HEK293 (cell line): ENCODE data around the gene PIP4K2A.

Experiments
- CTCF ChIA-PET: fragments of 350-600 bp; formaldehyde crosslinking; extraction: SDS; loops from one replicate; lab custom pipeline; 2021; ENCODE audit warnings: antibody characterized with exemption; lab: Yijun Ruan, JAX
- POLR2A ChIA-PET: fragments of 300-600 bp; formaldehyde crosslinking; extraction: SDS; loops from one replicate; lab custom pipeline; 2020; ENCODE audit warnings: antibody characterized with exemption, inconsistent platforms; lab: Yijun Ruan, JAX
- H3K27ac ChIP-seq: fragments of 200-500 bp; sonication (Bioruptor generic); 2 replicates; pipeline ENCODE4 v1.5.1; 2014; ENCODE audit warnings: low read depth, low read length, control low read depth, inconsistent platforms; ENCODE audit errors: extremely low read depth
- H3K36me3 ChIP-seq, 2 experiments: fragments of 200-500 bp in 1 of 2; sonication (Bioruptor generic) in 1 of 2; 1 replicate in 1 of 2; 2 replicates in 1 of 2; pipeline ENCODE4 v1.5.1; 2014 to 2017; ENCODE audit warnings: inconsistent platforms in 2 of 2, low read length in 2 of 2; ENCODE audit not compliant: control insufficient read depth in 2 of 2, insufficient read depth in 1 of 2
- H3K4me1 ChIP-seq: fragments of 200-500 bp; sonication (Bioruptor generic); 2 replicates; pipeline ENCODE4 v1.5.1; 2014; ENCODE audit warnings: mild to moderate bottlenecking, low read length, inconsistent platforms; ENCODE audit not compliant: control insufficient read depth, insufficient read depth
- H3K4me3 ChIP-seq: 2 replicates; pipeline ENCODE4 v1.5.1; 2011; ENCODE audit warnings: low read depth, mild to moderate bottlenecking, control low read depth, low read length, moderate library complexity
- H3K9me3 ChIP-seq: fragments of 200-500 bp; sonication (Bioruptor generic); 2 replicates; pipeline ENCODE4 v1.5.1; 2014; ENCODE audit warnings: low read depth, low read length, inconsistent platforms; ENCODE audit not compliant: control insufficient read depth, insufficient read depth
- BCL11B ChIP-seq: fragments of 450-650 bp; formaldehyde crosslinking; IDR thresholded peaks from 2 replicates; pipeline ENCODE4 v1.5.1; 2016; ENCODE audit warnings: low read depth, missing biosample characterization, missing genetic modification characterization
- KLF10 ChIP-seq: fragments of 450-650 bp; IDR thresholded peaks from 2 replicates; pipeline ENCODE4 v1.5.1; 2018; ENCODE audit warnings: missing biosample characterization, mild to moderate bottlenecking, missing genetic modification characterization
- ZFP3 ChIP-seq: fragments of 450-650 bp; formaldehyde crosslinking; IDR thresholded peaks from 2 replicates; pipeline ENCODE4 v1.5.1; 2016; ENCODE audit warnings: low read depth, missing biosample characterization, missing genetic modification characterization
- ZFP69B ChIP-seq: fragments of 450-650 bp; formaldehyde crosslinking; IDR thresholded peaks from 2 replicates; pipeline ENCODE4 v1.5.1; 2016; ENCODE audit warnings: missing biosample characterization, missing genetic modification characterization
- ZNF16 ChIP-seq: fragments of 450-650 bp; formaldehyde crosslinking; IDR thresholded peaks from 2 replicates; pipeline ENCODE4 v1.5.1; 2016; ENCODE audit warnings: low read depth, missing biosample characterization, missing genetic modification characterization
- ZNF175 ChIP-seq: fragments of 450-650 bp; formaldehyde crosslinking; IDR thresholded peaks from 2 replicates; pipeline ENCODE4 v1.5.1; 2016; ENCODE audit warnings: missing biosample characterization, missing genetic modification characterization
- ZNF19 ChIP-seq: fragments of 450-650 bp; formaldehyde crosslinking; IDR thresholded peaks from 2 replicates; pipeline ENCODE4; 2016; ENCODE audit warnings: missing biosample characterization, missing genetic modification characterization, low read depth
- ZNF214 ChIP-seq: fragments of 450-650 bp; formaldehyde crosslinking; IDR thresholded peaks from 2 replicates; pipeline ENCODE4 v1.5.1; 2017; ENCODE audit warnings: missing biosample characterization, mild to moderate bottlenecking, missing genetic modification characterization, borderline replicate concordance
- ZNF239 ChIP-seq: fragments of 450-650 bp; formaldehyde crosslinking; IDR thresholded peaks from 2 replicates; pipeline ENCODE4 v1.5.1; 2016; ENCODE audit warnings: missing biosample characterization, missing genetic modification characterization
- ZNF324 ChIP-seq: fragments of 450-650 bp; formaldehyde crosslinking; IDR thresholded peaks from 2 replicates; pipeline ENCODE4 v1.5.1; 2016; ENCODE audit warnings: missing biosample characterization, missing genetic modification characterization
- ZNF341 ChIP-seq: fragments of 450-650 bp; formaldehyde crosslinking; IDR thresholded peaks from 2 replicates; pipeline ENCODE4; 2016; ENCODE audit warnings: low read depth, missing biosample characterization, missing genetic modification characterization
- ZNF354C ChIP-seq: fragments of 450-650 bp; formaldehyde crosslinking; IDR thresholded peaks from 2 replicates; pipeline ENCODE4 v1.5.1; 2016; ENCODE audit warnings: missing biosample characterization, missing genetic modification characterization, low read depth, borderline replicate concordance
- ZNF37A ChIP-seq: fragments of 450-650 bp; IDR thresholded peaks from 2 replicates; pipeline ENCODE4 v1.5.1; 2018; ENCODE audit warnings: missing biosample characterization, missing genetic modification characterization
- ZNF529 ChIP-seq: fragments of 450-650 bp; formaldehyde crosslinking; IDR thresholded peaks from 2 replicates; pipeline ENCODE4 v1.5.1; 2017; ENCODE audit warnings: missing genetic modification characterization, missing biosample characterization; ENCODE audit not compliant: insufficient replicate concordance
- ZNF629 ChIP-seq: fragments of 450-650 bp; formaldehyde crosslinking; IDR thresholded peaks from 2 replicates; pipeline ENCODE4 v1.5.1; 2017; ENCODE audit warnings: missing biosample characterization, missing genetic modification characterization
- ZNF670 ChIP-seq: fragments of 450-650 bp; formaldehyde crosslinking; IDR thresholded peaks from 2 replicates; pipeline ENCODE4 v1.5.1; 2016; ENCODE audit warnings: missing biosample characterization, missing genetic modification characterization, low read depth
- TF ChIP-seq, protein P1 (sequence below): fragments of 450-650 bp; formaldehyde crosslinking; IDR thresholded peaks from 2 replicates; pipeline ENCODE4 v1.5.1; 2017; ENCODE audit warnings: missing biosample characterization, missing genetic modification characterization
- TF ChIP-seq, protein P2 (sequence below): fragments of 450-650 bp; formaldehyde crosslinking; conservative IDR thresholded peaks from 2 replicates; pipeline ENCODE4 v1.5.1; 2016; ENCODE audit warnings: low read depth, missing biosample characterization, missing genetic modification characterization
- TF ChIP-seq, protein P3 (sequence below): fragments of 450-650 bp; formaldehyde crosslinking; IDR thresholded peaks from 2 replicates; pipeline ENCODE4 v1.5.1; 2016; ENCODE audit warnings: missing biosample characterization, missing genetic modification characterization
- TF ChIP-seq, protein P4 (sequence below): fragments of 450-650 bp; formaldehyde crosslinking; IDR thresholded peaks from 2 replicates; pipeline ENCODE4 v1.5.1; 2016; ENCODE audit warnings: missing biosample characterization, missing genetic modification characterization
- TF ChIP-seq, protein P5 (sequence below): IDR thresholded peaks from 2 replicates; pipeline ENCODE4 v1.6.1; 2011; ENCODE audit warnings: mild to moderate bottlenecking, low read depth, low read length, borderline replicate concordance

The PIP4K2A gene

DNA sequence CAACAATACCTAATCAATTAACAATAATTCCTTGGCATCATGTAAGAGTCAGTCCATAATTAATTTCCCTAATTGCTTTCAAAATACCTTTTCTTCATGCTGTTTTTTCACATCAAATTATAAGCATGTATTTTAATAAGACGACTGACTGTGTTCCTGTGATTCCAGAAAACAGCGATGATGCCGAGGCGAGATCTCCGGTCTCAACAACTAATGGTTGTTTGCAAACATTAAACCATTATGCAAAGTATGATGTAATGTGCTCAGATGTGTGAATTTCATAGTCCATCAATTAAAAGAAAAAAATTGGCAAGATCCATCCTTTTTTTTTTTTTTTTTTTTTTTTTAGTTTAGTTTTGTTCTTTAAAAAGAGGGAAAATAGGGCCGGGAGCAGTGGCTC, 44.5 kb upstream of the PIP4K2A start (continued):
- TF ChIP-seq BCL11B (tag by site-specific recombination): no peak
- TF ChIP-seq, protein P1, sequence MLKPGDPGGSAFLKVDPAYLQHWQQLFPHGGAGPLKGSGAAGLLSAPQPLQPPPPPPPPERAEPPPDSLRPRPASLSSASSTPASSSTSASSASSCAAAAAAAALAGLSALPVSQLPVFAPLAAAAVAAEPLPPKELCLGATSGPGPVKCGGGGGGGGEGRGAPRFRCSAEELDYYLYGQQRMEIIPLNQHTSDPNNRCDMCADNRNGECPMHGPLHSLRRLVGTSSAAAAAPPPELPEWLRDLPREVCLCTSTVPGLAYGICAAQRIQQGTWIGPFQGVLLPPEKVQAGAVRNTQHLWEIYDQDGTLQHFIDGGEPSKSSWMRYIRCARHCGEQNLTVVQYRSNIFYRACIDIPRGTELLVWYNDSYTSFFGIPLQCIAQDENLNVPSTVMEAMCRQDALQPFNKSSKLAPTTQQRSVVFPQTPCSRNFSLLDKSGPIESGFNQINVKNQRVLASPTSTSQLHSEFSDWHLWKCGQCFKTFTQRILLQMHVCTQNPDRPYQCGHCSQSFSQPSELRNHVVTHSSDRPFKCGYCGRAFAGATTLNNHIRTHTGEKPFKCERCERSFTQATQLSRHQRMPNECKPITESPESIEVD (tag by site-specific recombination): no peak
- no peak for TF ChIP-seq ZNF239
- no peak for TF ChIP-seq ZFP3 (tag by site-specific recombination)
- no peak for TF ChIP-seq ZFP69B (tag by site-specific recombination)
- no peak for TF ChIP-seq ZNF670 (tag by site-specific recombination)
- TF ChIP-seq ZNF16 (tag by site-specific recombination): no peak
- TF ChIP-seq, protein P2, sequence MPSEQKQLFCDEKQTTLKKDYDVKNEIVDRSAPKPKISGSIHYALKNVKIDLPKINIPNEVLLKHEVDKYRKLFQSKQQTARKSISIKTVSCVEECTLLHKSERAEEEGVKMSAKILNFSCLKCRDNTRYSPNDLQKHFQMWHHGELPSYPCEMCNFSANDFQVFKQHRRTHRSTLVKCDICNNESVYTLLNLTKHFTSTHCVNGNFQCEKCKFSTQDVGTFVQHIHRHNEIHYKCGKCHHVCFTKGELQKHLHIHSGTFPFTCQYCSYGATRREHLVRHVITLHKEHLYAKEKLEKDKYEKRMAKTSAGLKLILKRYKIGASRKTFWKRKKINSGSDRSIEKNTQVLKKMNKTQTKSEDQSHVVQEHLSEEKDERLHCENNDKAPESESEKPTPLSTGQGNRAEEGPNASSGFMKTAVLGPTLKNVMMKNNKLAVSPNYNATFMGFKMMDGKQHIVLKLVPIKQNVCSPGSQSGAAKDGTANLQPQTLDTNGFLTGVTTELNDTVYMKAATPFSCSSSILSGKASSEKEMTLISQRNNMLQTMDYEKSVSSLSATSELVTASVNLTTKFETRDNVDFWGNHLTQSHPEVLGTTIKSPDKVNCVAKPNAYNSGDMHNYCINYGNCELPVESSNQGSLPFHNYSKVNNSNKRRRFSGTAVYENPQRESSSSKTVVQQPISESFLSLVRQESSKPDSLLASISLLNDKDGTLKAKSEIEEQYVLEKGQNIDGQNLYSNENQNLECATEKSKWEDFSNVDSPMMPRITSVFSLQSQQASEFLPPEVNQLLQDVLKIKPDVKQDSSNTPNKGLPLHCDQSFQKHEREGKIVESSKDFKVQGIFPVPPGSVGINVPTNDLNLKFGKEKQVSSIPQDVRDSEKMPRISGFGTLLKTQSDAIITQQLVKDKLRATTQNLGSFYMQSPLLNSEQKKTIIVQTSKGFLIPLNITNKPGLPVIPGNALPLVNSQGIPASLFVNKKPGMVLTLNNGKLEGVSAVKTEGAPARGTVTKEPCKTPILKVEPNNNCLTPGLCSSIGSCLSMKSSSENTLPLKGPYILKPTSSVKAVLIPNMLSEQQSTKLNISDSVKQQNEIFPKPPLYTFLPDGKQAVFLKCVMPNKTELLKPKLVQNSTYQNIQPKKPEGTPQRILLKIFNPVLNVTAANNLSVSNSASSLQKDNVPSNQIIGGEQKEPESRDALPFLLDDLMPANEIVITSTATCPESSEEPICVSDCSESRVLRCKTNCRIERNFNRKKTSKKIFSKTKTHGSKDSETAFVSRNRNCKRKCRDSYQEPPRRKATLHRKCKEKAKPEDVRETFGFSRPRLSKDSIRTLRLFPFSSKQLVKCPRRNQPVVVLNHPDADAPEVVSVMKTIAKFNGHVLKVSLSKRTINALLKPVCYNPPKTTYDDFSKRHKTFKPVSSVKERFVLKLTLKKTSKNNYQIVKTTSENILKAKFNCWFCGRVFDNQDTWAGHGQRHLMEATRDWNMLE: no peak
- no peak for TF ChIP-seq ZNF354C (tag by site-specific recombination)

DNA sequence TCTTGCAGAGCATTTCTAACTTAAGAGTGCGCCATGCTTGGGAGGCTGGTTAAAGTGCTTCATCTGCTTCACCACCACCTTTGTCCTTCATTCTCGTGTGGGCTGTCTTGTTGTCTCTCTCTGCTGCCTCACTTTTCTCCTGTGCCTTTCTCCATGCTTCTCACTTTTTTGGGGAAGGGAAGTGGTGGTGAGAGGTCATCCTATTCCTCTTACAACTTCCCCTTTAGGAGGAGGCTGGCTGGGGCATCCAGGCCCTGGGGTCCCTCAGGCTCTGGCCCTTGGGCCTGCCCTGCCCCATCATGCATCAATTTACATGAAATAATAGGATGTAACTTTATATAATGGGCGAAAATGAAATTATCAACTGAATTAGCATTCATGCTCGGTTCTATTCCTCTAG, 39.9 kb upstream of the PIP4K2A start:
- ChIA-PET POLR2A (no interaction called here), CTCF (no interaction called here)
- Histone ChIP-seq H3K9me3 (no peaks in the 10 kb centered on the region), H3K4me3 (no peak overlapping the region), H3K36me3 (no peaks in the 10 kb centered on the region), H3K4me1 (no peaks in the 10 kb centered on the region), H3K27ac (no peak overlapping the region)
- TF ChIP-seq ZNF529 (tag by site-specific recombination): no peak
- TF ChIP-seq, protein P3, sequence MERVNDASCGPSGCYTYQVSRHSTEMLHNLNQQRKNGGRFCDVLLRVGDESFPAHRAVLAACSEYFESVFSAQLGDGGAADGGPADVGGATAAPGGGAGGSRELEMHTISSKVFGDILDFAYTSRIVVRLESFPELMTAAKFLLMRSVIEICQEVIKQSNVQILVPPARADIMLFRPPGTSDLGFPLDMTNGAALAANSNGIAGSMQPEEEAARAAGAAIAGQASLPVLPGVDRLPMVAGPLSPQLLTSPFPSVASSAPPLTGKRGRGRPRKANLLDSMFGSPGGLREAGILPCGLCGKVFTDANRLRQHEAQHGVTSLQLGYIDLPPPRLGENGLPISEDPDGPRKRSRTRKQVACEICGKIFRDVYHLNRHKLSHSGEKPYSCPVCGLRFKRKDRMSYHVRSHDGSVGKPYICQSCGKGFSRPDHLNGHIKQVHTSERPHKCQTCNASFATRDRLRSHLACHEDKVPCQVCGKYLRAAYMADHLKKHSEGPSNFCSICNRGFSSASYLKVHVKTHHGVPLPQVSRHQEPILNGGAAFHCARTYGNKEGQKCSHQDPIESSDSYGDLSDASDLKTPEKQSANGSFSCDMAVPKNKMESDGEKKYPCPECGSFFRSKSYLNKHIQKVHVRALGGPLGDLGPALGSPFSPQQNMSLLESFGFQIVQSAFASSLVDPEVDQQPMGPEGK (tag by site-specific recombination): no peak
- TF ChIP-seq, protein P4, sequence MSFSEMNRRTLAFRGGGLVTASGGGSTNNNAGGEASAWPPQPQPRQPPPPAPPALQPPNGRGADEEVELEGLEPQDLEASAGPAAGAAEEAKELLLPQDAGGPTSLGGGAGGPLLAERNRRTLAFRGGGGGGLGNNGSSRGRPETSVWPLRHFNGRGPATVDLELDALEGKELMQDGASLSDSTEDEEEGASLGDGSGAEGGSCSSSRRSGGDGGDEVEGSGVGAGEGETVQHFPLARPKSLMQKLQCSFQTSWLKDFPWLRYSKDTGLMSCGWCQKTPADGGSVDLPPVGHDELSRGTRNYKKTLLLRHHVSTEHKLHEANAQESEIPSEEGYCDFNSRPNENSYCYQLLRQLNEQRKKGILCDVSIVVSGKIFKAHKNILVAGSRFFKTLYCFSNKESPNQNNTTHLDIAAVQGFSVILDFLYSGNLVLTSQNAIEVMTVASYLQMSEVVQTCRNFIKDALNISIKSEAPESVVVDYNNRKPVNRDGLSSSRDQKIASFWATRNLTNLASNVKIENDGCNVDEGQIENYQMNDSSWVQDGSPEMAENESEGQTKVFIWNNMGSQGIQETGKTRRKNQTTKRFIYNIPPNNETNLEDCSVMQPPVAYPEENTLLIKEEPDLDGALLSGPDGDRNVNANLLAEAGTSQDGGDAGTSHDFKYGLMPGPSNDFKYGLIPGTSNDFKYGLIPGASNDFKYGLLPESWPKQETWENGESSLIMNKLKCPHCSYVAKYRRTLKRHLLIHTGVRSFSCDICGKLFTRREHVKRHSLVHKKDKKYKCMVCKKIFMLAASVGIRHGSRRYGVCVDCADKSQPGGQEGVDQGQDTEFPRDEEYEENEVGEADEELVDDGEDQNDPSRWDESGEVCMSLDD (tag by site-specific recombination): no peak
- TF ChIP-seq ZNF341 (tag by site-specific recombination): no peak
- TF ChIP-seq ZNF175: no peak
- TF ChIP-seq ZNF324: no peak
- no peak for TF ChIP-seq ZNF19
- TF ChIP-seq, protein P5, sequence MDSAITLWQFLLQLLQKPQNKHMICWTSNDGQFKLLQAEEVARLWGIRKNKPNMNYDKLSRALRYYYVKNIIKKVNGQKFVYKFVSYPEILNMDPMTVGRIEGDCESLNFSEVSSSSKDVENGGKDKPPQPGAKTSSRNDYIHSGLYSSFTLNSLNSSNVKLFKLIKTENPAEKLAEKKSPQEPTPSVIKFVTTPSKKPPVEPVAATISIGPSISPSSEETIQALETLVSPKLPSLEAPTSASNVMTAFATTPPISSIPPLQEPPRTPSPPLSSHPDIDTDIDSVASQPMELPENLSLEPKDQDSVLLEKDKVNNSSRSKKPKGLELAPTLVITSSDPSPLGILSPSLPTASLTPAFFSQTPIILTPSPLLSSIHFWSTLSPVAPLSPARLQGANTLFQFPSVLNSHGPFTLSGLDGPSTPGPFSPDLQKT: no peak
- TF ChIP-seq ZNF629 (tag by site-specific recombination): no peak
- no peak for TF ChIP-seq ZNF37A (tag by site-specific recombination)
- TF ChIP-seq KLF10 (tag by site-specific recombination): no peak
- TF ChIP-seq ZNF214: no peak
